Endothelial cell of umbilical vein (primary cell): ENCODE measurements around the gene AP4B1. TPM values are rescaled to one million over a fixed set of nuclear protein-coding genes. Genes with fewer than 3 reads are reported as not detected.
A peak's percentile ranks its signal among the peaks of the same experiment; 100 is the strongest.

ENCODE experiments used
- BruUV-seq: library from RNA; stranded (reverse); fragments of 400-500 nt; replicated peaks from 2 replicates; lab custom pipeline; 2021; lab: Mats Ljungman, UMichigan
- CTCF ChIA-PET: fragments of 300-600, 350-600 bp; sonication (Branson Sonifier 250); formaldehyde crosslinking; loops from one replicate; lab custom pipeline; 2021; ENCODE audit warnings: antibody characterized with exemption, inconsistent platforms; lab: Charles Lee
- POLR2A ChIA-PET: fragments of 300-600, 350-600 bp; sonication (Branson Sonifier 250); formaldehyde crosslinking; loops from one replicate; lab custom pipeline; 2021; ENCODE audit warnings: antibody characterized with exemption, inconsistent platforms; lab: Charles Lee
- DNase-seq: peaks from one replicate; pipeline ENCODE4 v3.0.0-alpha.2; 2011; ENCODE audit warnings: low read depth, low spot score
- FAIRE-seq: peaks from 2 replicates; lab custom pipeline; 2011; peaks lifted over from hg19 to GRCh38; lab: Jason Lieb, UNC
- H2AFZ ChIP-seq: 2 replicates; pipeline ENCODE4 v1.6.0; 2012; ENCODE audit warnings: low read depth, low read length, control low read depth, inconsistent platforms
- H3K27ac ChIP-seq: 2 replicates; pipeline ENCODE4 v1.5.1; 2011; ENCODE audit warnings: low read depth, mild to moderate bottlenecking, control low read depth, low read length, moderate library complexity; ENCODE audit not compliant: insufficient read depth
- H3K27me3 ChIP-seq, 2 experiments: 2 replicates each; pipeline versions ENCODE4 v1.6.0 to v1.6.1; 2011; ENCODE audit warnings: low read length in 2 of 2, mixed read lengths in 1 of 2; ENCODE audit not compliant: control insufficient read depth in 2 of 2, insufficient read depth in 2 of 2
- H3K36me3 ChIP-seq, 2 experiments: 2 replicates in 1 of 2; 3 replicates in 1 of 2; pipeline ENCODE4 v1.5.1; 2011; ENCODE audit warnings: low read length in 2 of 2, mild to moderate bottlenecking in 1 of 2, moderate library complexity in 1 of 2; ENCODE audit not compliant: control insufficient read depth in 2 of 2, insufficient read depth in 2 of 2; ENCODE audit errors: extremely low read depth in 1 of 2
- H3K4me1 ChIP-seq: 3 replicates; pipeline ENCODE4 v1.5.1; 2011; ENCODE audit warnings: mild to moderate bottlenecking, low read length; ENCODE audit not compliant: control insufficient read depth, insufficient read depth; ENCODE audit errors: extremely low read depth
- H3K4me2 ChIP-seq: 2 replicates; pipeline ENCODE4 v1.6.1; 2011; ENCODE audit warnings: low read length, control low read depth, mixed read lengths; ENCODE audit not compliant: insufficient read depth
- H3K4me3 ChIP-seq, 3 experiments: fragments of 200-600 bp in 1 of 3; sonication (generic), shearing (Covaris generic) in 1 of 3; replicated peaks in 1 of 3; 2 replicates each; pipeline ENCODE4 v1.5.1; 2011 to 2016; ENCODE audit warnings: control low read depth in 3 of 3, low read length in 3 of 3, mild to moderate bottlenecking in 2 of 3, inconsistent platforms in 1 of 3, low read depth in 1 of 3, moderate library complexity in 1 of 3; ENCODE audit not compliant: insufficient read depth in 1 of 3
- H3K79me2 ChIP-seq: 2 replicates; pipeline ENCODE4 v1.6.0; 2012; ENCODE audit warnings: low read length, inconsistent platforms; ENCODE audit not compliant: control insufficient read depth, insufficient read depth
- H3K9ac ChIP-seq: replicated peaks from 2 replicates; pipeline ENCODE3; 2011; ENCODE audit warnings: low read length, control low read depth; ENCODE audit not compliant: insufficient read depth; ENCODE audit errors: extremely low read depth
- H3K9me1 ChIP-seq: replicated peaks from 3 replicates; pipeline ENCODE4 v1.6.0; 2011; ENCODE audit warnings: mild to moderate bottlenecking, low read length; ENCODE audit not compliant: control insufficient read depth, insufficient read depth; ENCODE audit errors: extremely low read depth
- H3K9me3 ChIP-seq: replicated peaks from 2 replicates; pipeline ENCODE4 v1.5.1; 2012; ENCODE audit warnings: low read length, inconsistent platforms; ENCODE audit not compliant: control insufficient read depth, insufficient read depth
- H4K20me1 ChIP-seq: replicated peaks from 2 replicates; pipeline ENCODE3; 2011; ENCODE audit warnings: mild to moderate bottlenecking, low read length; ENCODE audit not compliant: control insufficient read depth, insufficient read depth; ENCODE audit errors: extremely low read depth
- CTCF ChIP-seq, 2 donors: IDR thresholded peaks; 1 replicate in 1 of 2; 2 replicates in 1 of 2; pipeline ENCODE4 v1.5.1; 2011; ENCODE audit warnings: low read length in 2 of 2, mild to moderate bottlenecking in 2 of 2, moderate library complexity in 2 of 2, control low read depth in 1 of 2, inconsistent platforms in 1 of 2, low read depth in 1 of 2; ENCODE audit not compliant: insufficient read depth in 1 of 2; ENCODE audit errors: extremely low read depth in 1 of 2
- EZH2 ChIP-seq: IDR thresholded peaks from 2 replicates; pipeline ENCODE4 v1.6.1; 2012; ENCODE audit warnings: borderline replicate concordance, low read depth, mild to moderate bottlenecking, moderate library complexity, low read length, inconsistent platforms; ENCODE audit not compliant: severe bottlenecking
- FOS ChIP-seq: IDR thresholded peaks from 2 replicates; pipeline ENCODE4 v1.6.1; 2011; ENCODE audit warnings: mild to moderate bottlenecking, low read length, moderate library complexity, borderline replicate concordance; ENCODE audit not compliant: insufficient read depth
- GATA2 ChIP-seq: IDR thresholded peaks from 2 replicates; pipeline ENCODE4 v1.7.0; 2011; ENCODE audit warnings: low read depth, mild to moderate bottlenecking, moderate library complexity, mixed read lengths, low read length; ENCODE audit not compliant: insufficient read length, insufficient read depth
- JUN ChIP-seq: IDR thresholded peaks from 2 replicates; pipeline ENCODE4 v1.6.1; 2011; ENCODE audit warnings: borderline replicate concordance, low read depth; ENCODE audit not compliant: insufficient read length, insufficient read depth
- MYC ChIP-seq: IDR thresholded peaks from one replicate; pipeline ENCODE4 v1.6.1; 2011; ENCODE audit warnings: mild to moderate bottlenecking, low read depth, low read length
- POLR2A ChIP-seq: IDR thresholded peaks from 2 replicates; pipeline ENCODE4 v1.6.1; 2012; ENCODE audit warnings: low read depth, mild to moderate bottlenecking, control low read depth, low read length
- POLR2AphosphoS5 ChIP-seq: IDR thresholded peaks from 2 replicates; pipeline ENCODE4 v1.6.1; 2012; ENCODE audit warnings: low read depth, mild to moderate bottlenecking, control low read depth, low read length, moderate library complexity; ENCODE audit not compliant: insufficient read depth
- dilution Hi-C: fragments of 300-500 bp; cut with MboI; formaldehyde crosslinking; loops from one replicate; pipeline ENCODE4 v1.15.0; 2019; ENCODE audit warnings: low sequenced_read_pairs; ENCODE audit not compliant: extremely low pct_ligation_motif_present
- intact Hi-C: fragments of 100-400 bp; cut with micrococcal nuclease; formaldehyde crosslinking; loops from one replicate; pipeline ENCODE4 v1.10.0; 2022
- polyA plus RNA-seq, 4 experiments: library from polyadenylated mRNA; depleted of rRNA in 3 of 4; stranded (reverse) in 3 of 4; unstranded in 1 of 4; fragments of >200 nt; gene quantifications; 2 replicates each; pipeline versions ENCODE4 v1.2.1 to v1.2.3, GENCODE V29; 2011 to 2012; ENCODE audit warnings: missing spikeins in 1 of 4
- total RNA-seq: library from RNA; stranded (reverse); gene quantifications from 2 replicates; pipeline ENCODE4 v1.2.3, GENCODE V29; 2021
- TF ChIP-seq, protein P1 (sequence below): IDR thresholded peaks from 2 replicates; pipeline ENCODE4 v1.6.1; 2011; ENCODE audit not compliant: insufficient read depth, insufficient read length

AP4B1 gene
- total and polyA plus RNA-seq, 2 donors (not counting 3 experiments of a cell fraction or from before 2014, with no cell fraction given), result 21.9 to 33.0 TPM

GRCh38 chr1:113928941-113929749 is 24.5 kb upstream of the AP4B1 start, which contains the start of gene HIPK1:
Gene HIPK1 (plus strand): TSS chr1:113929324.
- POLR2A ChIA-PET, result interaction anchor here (0.6 to 2.1 kb wide), 3 partner anchors 23 to 572 kb away, joined by 4 to 8 read pairs (median 4); partner anchors contain the start of genes AP4B1 and DCLRE1B
- CTCF ChIA-PET, result interaction anchor here (0.6 to 6.8 kb wide), 14 partner anchors 9 to 354 kb away, joined by 3 to 54 read pairs (median 6); partner anchors contain the start of genes AP4B1, DCLRE1B, OLFML3 and RSBN1
- intact Hi-C loops (loop anchor here (1.0 to 2.0 kb wide), 4 partner anchors 24 to 170 kb away; partner anchors contain the start of genes DCLRE1B, PHTF1 and RSBN1), dilution Hi-C loops (no loop called here)
- H3K27ac ChIP-seq, result peak within 1 kb of the TSS; percentile 89
- no peaks in the 10 kb centered on the region for H3K9me1 ChIP-seq
- no peaks in the 10 kb centered on the region for H3K36me3 ChIP-seq
- peak within 1 kb of the TSS; percentile 89 for H3K9ac ChIP-seq
- peak; percentile 90 for DNase-seq
- BruUV-seq, result TSS peak; percentile 79
- peaks cover 45% of the 10 kb centered on the region for H3K79me2 ChIP-seq
- FAIRE-seq, result peak; percentile 85
- H3K4me2 ChIP-seq, result peak within 1 kb of the TSS; percentile 83
- no peaks in the 10 kb centered on the region for H4K20me1 ChIP-seq
- peaks cover 0 to under 1% of the 10 kb centered on the region in 2 experiments for H3K27me3 ChIP-seq
- H3K4me3 ChIP-seq, result peak within 1 kb of the TSS; percentile 63 to 73 (median 65)
- H3K4me1 ChIP-seq, result peaks cover 26% of the 10 kb centered on the region
- H3K9me3 ChIP-seq, result no peaks in the 10 kb centered on the region
- TF ChIP-seq POLR2A, result peak; percentile 91
- TF ChIP-seq CTCF (IDR thresholded peaks at IDR 0.05; ENCODE audit: extremely low read depth in 1 of 2, insufficient read depth in 1 of 2, low read depth in 1 of 2, low read length in 2 of 2), result no peak
- TF ChIP-seq FOS, result no peak
- no peak for TF ChIP-seq JUN
- TF ChIP-seq EZH2, result no peak
- TF ChIP-seq GATA2, result no peak
- no peak for TF ChIP-seq MYC
- peak; percentile 80 for TF ChIP-seq POLR2AphosphoS5
- TF ChIP-seq, protein P1, sequence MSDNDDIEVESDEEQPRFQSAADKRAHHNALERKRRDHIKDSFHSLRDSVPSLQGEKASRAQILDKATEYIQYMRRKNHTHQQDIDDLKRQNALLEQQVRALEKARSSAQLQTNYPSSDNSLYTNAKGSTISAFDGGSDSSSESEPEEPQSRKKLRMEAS, result no peak
- H2AFZ ChIP-seq, result peak within 1 kb of the TSS; percentile 62
